Fibroblast of upper back skin (primary cell): ENCODE data around the gene GSG1.
"Not testable (repeated sequence)": the region's sequence is repeated elsewhere in the genome, so short reads cannot be mapped to it uniquely, and the experiment has no call there.

Experiments
- DNase-seq: peaks from one replicate; pipeline ENCODE4 v3.0.0-alpha.2; 2013

Gene GSG1

GRCh38 chr12:13049816-13050215, 53.7 kb downstream of the GSG1 start:
- peak; percentile 52 for DNase-seq

- no peak for DNase-seq
These were observed 56.5 kb downstream of the GSG1 start for GRCh38 chr12:13046964-13047363.

GRCh38 chr12:13045816-13046215, 57.7 kb downstream of the GSG1 start:
- DNase-seq: no peak

GRCh38 chr12:13044906-13045299, 58.6 kb downstream of the GSG1 start:
- DNase-seq: peak; percentile 34

GRCh38 chr12:13044002-13044905, 59.2 kb downstream of the GSG1 start, which contains the start of gene FAM234B:
Gene FAM234B (plus strand): TSS chr12:13044381. CDS start chr12:13044404, 23 bp downstream.
- DNase-seq: peak; percentile 49

GRCh38 chr12:13042666-13043230, 60.7 kb downstream of the GSG1 start:
- no peak for DNase-seq

- no peak for DNase-seq
These were observed 62.2 kb downstream of the GSG1 start for GRCh38 chr12:13041224-13041623.

GRCh38 chr12:13039328-13039956, 64.0 kb downstream of the GSG1 start:
- DNase-seq: no peak

- DNase-seq: peak; percentile 88
These were observed 64.8 kb downstream of the GSG1 start for GRCh38 chr12:13038491-13039161.

GRCh38 chr12:13036881-13037280, 66.6 kb downstream of the GSG1 start:
- DNase-seq: no peak

GRCh38 chr12:13035335-13035734, 68.1 kb downstream of the GSG1 start:
- DNase-seq: not testable (repeated sequence)
